ENCODE measurements around the gene ZNF281.

DNA sequence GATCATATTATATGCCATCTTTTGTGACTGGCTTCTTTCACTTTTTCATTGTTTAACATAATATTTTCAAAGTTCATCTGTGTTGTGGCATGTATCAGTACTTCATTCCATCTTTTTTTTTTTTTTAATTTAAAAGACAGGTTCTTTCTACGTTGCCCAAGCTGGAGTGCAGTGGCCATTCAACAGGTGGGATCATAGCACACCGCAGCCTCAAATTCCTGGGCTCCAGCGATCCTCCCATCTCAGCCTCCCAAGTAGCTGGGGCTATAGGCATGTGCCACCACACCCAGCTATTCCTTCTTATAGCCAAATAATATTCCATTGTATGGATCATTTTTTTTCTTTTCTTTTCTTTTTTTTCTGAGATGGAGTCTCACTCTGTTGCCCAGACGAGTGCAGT is 34.6 kb upstream of the ZNF281 start:
- no peak for TF ChIP-seq CTCF (conservative IDR thresholded peaks at IDR 0.05; ENCODE audit: low read depth, low read length)
- TF ChIP-seq POLR2A (IDR thresholded peaks at IDR 0.05; ENCODE audit: low read depth, low read length), result no peak
- TF ChIP-seq SMC3 (IDR thresholded peaks at IDR 0.05; ENCODE audit: low read depth, low read length), result no peak
- TF ChIP-seq RAD21 (IDR thresholded peaks at IDR 0.05; ENCODE audit: low read length), result no peak
- TF ChIP-seq MAFK (IDR thresholded peaks at IDR 0.05; ENCODE audit: low read depth, low read length), result no peak
- TF ChIP-seq CEBPB (IDR thresholded peaks at IDR 0.05; ENCODE audit: low read depth, low read length), result no peak
- no peak for TF ChIP-seq BHLHE40 (IDR thresholded peaks at IDR 0.05; ENCODE audit: low read depth, low read length)
- no peak for TF ChIP-seq RFX5 (IDR thresholded peaks at IDR 0.05; ENCODE audit: low read depth, low read length)
- TF ChIP-seq, protein P1, sequence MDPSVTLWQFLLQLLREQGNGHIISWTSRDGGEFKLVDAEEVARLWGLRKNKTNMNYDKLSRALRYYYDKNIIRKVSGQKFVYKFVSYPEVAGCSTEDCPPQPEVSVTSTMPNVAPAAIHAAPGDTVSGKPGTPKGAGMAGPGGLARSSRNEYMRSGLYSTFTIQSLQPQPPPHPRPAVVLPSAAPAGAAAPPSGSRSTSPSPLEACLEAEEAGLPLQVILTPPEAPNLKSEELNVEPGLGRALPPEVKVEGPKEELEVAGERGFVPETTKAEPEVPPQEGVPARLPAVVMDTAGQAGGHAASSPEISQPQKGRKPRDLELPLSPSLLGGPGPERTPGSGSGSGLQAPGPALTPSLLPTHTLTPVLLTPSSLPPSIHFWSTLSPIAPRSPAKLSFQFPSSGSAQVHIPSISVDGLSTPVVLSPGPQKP (IDR thresholded peaks at IDR 0.05; ENCODE audit: borderline replicate concordance, low read depth, low read length), result no peak
- TF ChIP-seq NFE2L2 (IDR thresholded peaks at IDR 0.05; ENCODE audit: low read depth, low read length), result no peak
